ENCODE results near the gene CCDC197. TPM values are rescaled to one million over a fixed set of nuclear protein-coding genes. Genes with fewer than 3 reads are reported as not detected.

CCDC197 gene
- total and polyA plus RNA-seq, 4 donors = not detected

GRCh38 chr14:93977790-93978581 is 19.1 kb upstream of the CCDC197 start:
- H3K27me3 ChIP-seq (ENCODE audit: control insufficient read depth in 4 of 4, insufficient read depth in 4 of 4, low read length in 3 of 4) = no peaks in the 10 kb centered on the region
- DNase-seq (ENCODE audit: low spot score) = no peak
- H3K4me3 ChIP-seq (ENCODE audit: low read depth in 1 of 3, low read length in 3 of 3) = no peak overlapping the region
- H3K9me3 ChIP-seq (ENCODE audit: control insufficient read depth in 4 of 4, low read length in 3 of 4) = no peaks in the 10 kb centered on the region
- no peak overlapping the region for H3K27ac ChIP-seq (ENCODE audit: low read depth in 1 of 2, low read length in 2 of 2)
- H3K36me3 ChIP-seq (ENCODE audit: control insufficient read depth in 4 of 4, insufficient read depth in 3 of 4, low read depth in 1 of 4, low read length in 3 of 4) = no peaks in the 10 kb centered on the region
- TF ChIP-seq RAD21 (IDR thresholded peaks at IDR 0.05) (no peak), EGR1 (IDR thresholded peaks at IDR 0.05; ENCODE audit: low read depth in 2 of 2) (no peak), SP1 (IDR thresholded peaks at IDR 0.05) (no peak), HNF4G (IDR thresholded peaks at IDR 0.05) (no peak), JUND (IDR thresholded peaks at IDR 0.05) (no peak), ATF3 (IDR thresholded peaks at IDR 0.05) (no peak)
- no peaks in the 10 kb centered on the region for H3K4me1 ChIP-seq (ENCODE audit: control insufficient read depth in 4 of 4, insufficient read depth in 4 of 4, low read length in 3 of 4)
- 84% methylated on average over 11 of the region's 11 CpGs for WGBS
- H3K9ac ChIP-seq (ENCODE audit: low read depth in 1 of 2, low read length in 2 of 2) = no peak overlapping the region

GRCh38 chr14:93978735-93979134 is 18.4 kb upstream of the CCDC197 start:
- Histone ChIP-seq H3K9me3 (ENCODE audit: control insufficient read depth in 4 of 4, low read length in 3 of 4) (no peaks in the 10 kb centered on the region), H3K9ac (ENCODE audit: low read depth in 1 of 2, low read length in 2 of 2) (no peak overlapping the region), H3K36me3 (ENCODE audit: control insufficient read depth in 4 of 4, insufficient read depth in 3 of 4, low read depth in 1 of 4, low read length in 3 of 4) (no peaks in the 10 kb centered on the region), H3K4me3 (ENCODE audit: low read depth in 1 of 3, low read length in 3 of 3) (no peak overlapping the region), H3K27me3 (ENCODE audit: control insufficient read depth in 4 of 4, insufficient read depth in 4 of 4, low read length in 3 of 4) (no peaks in the 10 kb centered on the region), H3K27ac (ENCODE audit: low read depth in 1 of 2, low read length in 2 of 2) (no peak overlapping the region), H3K4me1 (ENCODE audit: control insufficient read depth in 4 of 4, insufficient read depth in 4 of 4, low read length in 3 of 4) (no peaks in the 10 kb centered on the region)
- no peak for DNase-seq (ENCODE audit: low spot score)
- WGBS = 81% methylated on average over 4 of the region's 4 CpGs
- TF ChIP-seq RAD21 (IDR thresholded peaks at IDR 0.05) (no peak), SP1 (IDR thresholded peaks at IDR 0.05) (no peak), NR2F2 (IDR thresholded peaks at IDR 0.05) (no peak), JUND (IDR thresholded peaks at IDR 0.05) (no peak), RXRA (IDR thresholded peaks at IDR 0.05) (no peak), EGR1 (IDR thresholded peaks at IDR 0.05; ENCODE audit: low read depth in 2 of 2) (no peak), FOXA2 (IDR thresholded peaks at IDR 0.05) (no peak), ATF3 (IDR thresholded peaks at IDR 0.05) (no peak), REST (IDR thresholded peaks at IDR 0.05) (no peak), HNF4G (IDR thresholded peaks at IDR 0.05) (no peak), YY1 (IDR thresholded peaks at IDR 0.05) (no peak), MAX (IDR thresholded peaks at IDR 0.05) (no peak)
